Fibroblast of the aortic adventitia (primary cell): Measurements from ENCODE around the gene FGF11. TPM values are rescaled to one million over a fixed set of nuclear protein-coding genes. Genes with fewer than 3 reads are reported as not detected.
A peak's percentile ranks its signal among the peaks of the same experiment; 100 is the strongest.

Source experiments
- DNase-seq: peaks from one replicate; pipeline ENCODE4 v3.0.0-alpha.2; 2010; ENCODE audit warnings: low read depth
- H3K4me3 ChIP-seq: 2 replicates; pipeline ENCODE4 v1.5.1; 2011; ENCODE audit warnings: low read depth, mild to moderate bottlenecking, control low read depth, low read length, moderate library complexity
- CTCF ChIP-seq: IDR thresholded peaks from 2 replicates; pipeline ENCODE4 v1.5.1; 2011; ENCODE audit warnings: mild to moderate bottlenecking, low read length, control low read depth, inconsistent platforms; ENCODE audit not compliant: insufficient read depth
- total RNA-seq: library from RNA; depleted of rRNA; stranded (reverse); fragments of >200 nt; gene quantifications from 2 replicates; pipeline ENCODE4 v1.2.3, GENCODE V29; 2012; ENCODE audit warnings: low replicate concordance

FGF11 gene
- total RNA-seq, 1 donor = 0.36 TPM

GRCh38 chr17:7475764-7476422 lies 36.6 kb downstream of the FGF11 start:
- DNase-seq = peak; percentile 79
- peak overlapping the region; percentile 35 for H3K4me3 ChIP-seq
- no peak for TF ChIP-seq CTCF

GRCh38 chr17:7476494-7476893 lies 37.2 kb downstream of the FGF11 start:
- DNase-seq = peak; percentile 61
- H3K4me3 ChIP-seq = peak overlapping the region; percentile 35
- TF ChIP-seq CTCF = no peak

GRCh38 chr17:7476951-7477350 lies 37.6 kb downstream of the FGF11 start:
- no peak for DNase-seq
- TF ChIP-seq CTCF = no peak
- peak overlapping the region; percentile 87 for H3K4me3 ChIP-seq

- no peak for TF ChIP-seq CTCF
- peak; percentile 88 for DNase-seq
- H3K4me3 ChIP-seq = peak overlapping the region; percentile 87
These were observed 38.3 kb downstream of the FGF11 start for GRCh38 chr17:7477392-7478275.

GRCh38 chr17:7478276-7479212 lies 39.2 kb downstream of the FGF11 start:
- peak overlapping the region; percentile 87 for H3K4me3 ChIP-seq
- peak; percentile 49 for DNase-seq
- TF ChIP-seq CTCF = no peak

- no peak for DNase-seq
- H3K4me3 ChIP-seq = peak within 1 kb of the TSS; percentile 87
- TF ChIP-seq CTCF = no peak
These were observed 40.1 kb downstream of the FGF11 start, which contains the start of gene ZBTB4 for GRCh38 chr17:7479213-7480088. ZBTB4 (minus strand) TSS chr17:7479631; CDS start chr17:7466801, 12,830 bp downstream.
